Measurements from ENCODE around the gene ATP13A4. TPM values are rescaled to one million over a fixed set of nuclear protein-coding genes. Genes with fewer than 3 reads are reported as not detected.

Gene ATP13A4
- total RNA-seq, 2 donors from 2014 or later, result 7.9 to 14.3 TPM

DNA sequence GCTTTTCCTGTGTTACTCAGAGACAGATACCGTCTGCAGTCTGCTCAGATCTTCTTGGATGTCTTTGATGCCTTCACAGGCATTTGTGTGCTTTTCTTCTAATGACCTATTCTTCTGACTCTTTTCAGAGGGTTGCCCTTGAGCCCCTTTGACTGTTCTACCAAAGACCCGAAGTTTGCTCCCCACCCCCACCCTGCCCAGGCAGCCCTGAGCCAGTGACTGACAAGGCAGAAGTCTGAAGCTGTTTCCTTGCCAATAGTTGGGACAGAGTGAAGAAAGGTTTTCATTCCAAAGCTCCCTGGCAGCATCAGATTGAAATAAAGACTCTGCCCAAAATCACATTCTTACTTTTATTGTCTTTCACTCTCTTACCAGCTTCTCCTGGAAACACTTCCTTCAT, 167.1 kb downstream of the ATP13A4 start:
- Histone ChIP-seq H3K4me1 (no peaks in the 10 kb centered on the region), H3K36me3 (replicated peaks in 1 of 2; ENCODE audit: insufficient read depth in 1 of 2, low read depth in 2 of 2) (no peaks in the 10 kb centered on the region), H3K9me3 (no peaks in the 10 kb centered on the region), H3K4me3 (no peak overlapping the region), H3K27ac (no peak overlapping the region), H3K27me3 (no peaks in the 10 kb centered on the region)
- ATAC-seq (no peak), DNase-seq (no peak)
- no peak for TF ChIP-seq POLR2A (IDR thresholded peaks at IDR 0.05)
- intact Hi-C loops (cut with DNase I), result no loop called here
- WGBS, 2 donors, result 17 to 34% methylated on average over 2 of the region's 2 CpGs

DNA sequence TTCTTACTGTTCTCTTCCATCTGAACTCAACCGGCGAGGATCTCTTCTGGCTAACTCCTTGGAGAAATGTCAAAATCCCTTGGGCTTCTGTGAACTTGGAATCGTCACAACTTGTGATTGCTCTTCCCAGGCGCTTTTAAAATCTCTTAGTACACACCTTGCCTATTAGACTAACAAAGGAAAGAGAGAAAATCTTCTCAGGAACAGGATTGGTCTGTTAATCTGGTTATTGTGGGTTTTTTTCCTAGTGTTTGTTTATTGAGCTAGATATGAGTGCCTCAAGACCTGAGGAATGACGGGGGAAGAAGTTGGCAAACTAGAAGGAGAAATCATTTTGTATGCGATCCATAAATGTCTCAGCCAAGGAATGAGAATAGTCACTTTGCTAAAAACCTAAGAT, 176.0 kb downstream of the ATP13A4 start, which contains the start of gene ATP13A5:
ATP13A5 (minus strand) TSS at position 48 of the 400 bp plus-strand sequence; CDS start at position 20, 28 bp downstream.
- WGBS, 2 donors, result 39 to 47% methylated on average over 6 of the region's 6 CpGs
- TF ChIP-seq, protein P1, sequence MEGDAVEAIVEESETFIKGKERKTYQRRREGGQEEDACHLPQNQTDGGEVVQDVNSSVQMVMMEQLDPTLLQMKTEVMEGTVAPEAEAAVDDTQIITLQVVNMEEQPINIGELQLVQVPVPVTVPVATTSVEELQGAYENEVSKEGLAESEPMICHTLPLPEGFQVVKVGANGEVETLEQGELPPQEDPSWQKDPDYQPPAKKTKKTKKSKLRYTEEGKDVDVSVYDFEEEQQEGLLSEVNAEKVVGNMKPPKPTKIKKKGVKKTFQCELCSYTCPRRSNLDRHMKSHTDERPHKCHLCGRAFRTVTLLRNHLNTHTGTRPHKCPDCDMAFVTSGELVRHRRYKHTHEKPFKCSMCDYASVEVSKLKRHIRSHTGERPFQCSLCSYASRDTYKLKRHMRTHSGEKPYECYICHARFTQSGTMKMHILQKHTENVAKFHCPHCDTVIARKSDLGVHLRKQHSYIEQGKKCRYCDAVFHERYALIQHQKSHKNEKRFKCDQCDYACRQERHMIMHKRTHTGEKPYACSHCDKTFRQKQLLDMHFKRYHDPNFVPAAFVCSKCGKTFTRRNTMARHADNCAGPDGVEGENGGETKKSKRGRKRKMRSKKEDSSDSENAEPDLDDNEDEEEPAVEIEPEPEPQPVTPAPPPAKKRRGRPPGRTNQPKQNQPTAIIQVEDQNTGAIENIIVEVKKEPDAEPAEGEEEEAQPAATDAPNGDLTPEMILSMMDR (IDR thresholded peaks at IDR 0.05), result no peak
- TF ChIP-seq POLR2A (IDR thresholded peaks at IDR 0.05), result no peak
- no peaks in the 10 kb centered on the region for H3K9me3 ChIP-seq
- H3K27me3 ChIP-seq, result no peaks in the 10 kb centered on the region
- no peak for ATAC-seq
- intact Hi-C loops (cut with DNase I), result no loop called here
- DNase-seq, result no peak
- H3K27ac ChIP-seq, result no peak within 1 kb of the TSS
- no peak within 1 kb of the TSS for H3K4me3 ChIP-seq
- H3K4me1 ChIP-seq, result no peaks in the 10 kb centered on the region
- no peaks in the 10 kb centered on the region for H3K36me3 ChIP-seq (replicated peaks in 1 of 2; ENCODE audit: insufficient read depth in 1 of 2, low read depth in 2 of 2)

DNA sequence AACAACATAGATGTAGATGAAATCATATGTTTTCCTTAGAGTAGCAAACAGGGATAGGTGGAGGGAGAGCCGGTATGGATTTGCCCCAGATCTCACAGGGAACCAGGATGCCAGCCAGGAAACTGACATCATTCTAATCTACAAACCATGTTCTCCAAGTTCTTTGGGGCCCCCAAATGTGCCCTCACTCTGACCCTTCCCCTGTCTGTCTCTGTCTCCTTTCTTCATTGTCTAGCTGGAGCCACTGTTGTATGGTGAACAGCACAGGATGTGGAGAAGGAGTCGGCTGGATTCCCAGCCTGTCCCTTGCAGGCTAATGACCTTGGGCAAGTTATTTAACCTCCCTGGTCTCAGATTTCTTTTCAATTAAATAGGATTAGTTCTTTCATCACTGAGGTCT, 177.1 kb downstream of the ATP13A4 start:
- Histone ChIP-seq H3K9me3 (no peaks in the 10 kb centered on the region), H3K4me1 (no peaks in the 10 kb centered on the region), H3K27ac (no peak overlapping the region), H3K36me3 (replicated peaks in 1 of 2; ENCODE audit: insufficient read depth in 1 of 2, low read depth in 2 of 2) (no peaks in the 10 kb centered on the region), H3K27me3 (no peaks in the 10 kb centered on the region), H3K4me3 (no peak overlapping the region)
- no peak for TF ChIP-seq POLR2A (IDR thresholded peaks at IDR 0.05)
- TF ChIP-seq, protein P1 (IDR thresholded peaks at IDR 0.05), result no peak
- no peak for DNase-seq
- WGBS, 2 donors, result 39 to 40% methylated on average over 2 of the region's 2 CpGs
- intact Hi-C loops (cut with DNase I), result no loop called here
- no peak for ATAC-seq

DNA sequence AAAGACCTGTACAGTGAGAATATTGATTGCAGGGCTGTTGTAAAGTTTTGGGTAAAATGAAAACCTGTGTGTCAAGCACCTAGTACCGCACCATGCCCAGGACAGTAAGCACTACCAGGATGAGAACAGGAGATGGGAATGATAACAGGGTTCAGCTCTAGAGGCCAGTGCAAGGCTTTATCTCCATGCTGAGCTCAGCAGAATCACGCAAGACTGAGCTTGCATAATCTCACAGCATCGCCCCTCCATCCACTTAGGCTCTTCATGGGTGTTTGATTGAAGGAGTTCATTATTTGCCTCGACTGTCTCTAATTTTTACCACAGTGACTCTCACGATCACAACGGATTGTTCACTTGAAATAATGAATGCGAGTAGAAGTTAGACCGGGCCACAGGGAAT, 179.1 kb downstream of the ATP13A4 start:
- no peak for DNase-seq
- no peak overlapping the region for H3K4me3 ChIP-seq
- intact Hi-C loops (cut with DNase I), result no loop called here
- no peak for TF ChIP-seq POLR2A (IDR thresholded peaks at IDR 0.05)
- TF ChIP-seq, protein P1 (IDR thresholded peaks at IDR 0.05), result no peak
- H3K36me3 ChIP-seq (replicated peaks in 1 of 2; ENCODE audit: insufficient read depth in 1 of 2, low read depth in 2 of 2), result no peaks in the 10 kb centered on the region
- WGBS, 2 donors, result 81 to 82% methylated on average over 8 of the region's 8 CpGs
- H3K9me3 ChIP-seq, result no peaks in the 10 kb centered on the region
- no peak overlapping the region for H3K27ac ChIP-seq
- no peak for ATAC-seq
- no peaks in the 10 kb centered on the region for H3K4me1 ChIP-seq
- no peaks in the 10 kb centered on the region for H3K27me3 ChIP-seq

DNA sequence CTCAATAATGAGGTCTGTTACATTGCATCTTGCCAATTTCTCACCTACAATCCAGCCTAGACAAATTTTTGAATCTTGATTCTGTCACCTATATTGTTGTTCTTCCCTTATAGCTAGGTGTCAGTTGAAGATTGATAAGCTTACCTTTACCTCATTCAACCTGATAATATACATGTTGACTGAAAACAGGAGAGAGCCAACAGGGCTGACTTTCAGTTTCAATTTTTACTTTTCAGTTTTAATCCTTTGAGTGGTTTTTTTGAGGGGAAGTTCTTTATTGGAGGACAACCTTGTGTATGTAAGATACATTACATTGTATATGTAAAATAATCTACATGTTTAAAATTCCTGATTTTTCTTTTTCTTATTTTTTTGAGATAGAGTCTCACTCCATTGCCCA, 181.9 kb downstream of the ATP13A4 start:
- intact Hi-C loops (cut with DNase I), result no loop called here
- TF ChIP-seq, protein P1 (IDR thresholded peaks at IDR 0.05), result no peak
- H3K9me3 ChIP-seq, result no peaks in the 10 kb centered on the region
- H3K27me3 ChIP-seq, result no peaks in the 10 kb centered on the region
- H3K36me3 ChIP-seq (replicated peaks in 1 of 2; ENCODE audit: insufficient read depth in 1 of 2, low read depth in 2 of 2), result no peaks in the 10 kb centered on the region
- no peak overlapping the region for H3K4me3 ChIP-seq
- H3K4me1 ChIP-seq, result no peaks in the 10 kb centered on the region
- DNase-seq (no peak), ATAC-seq (no peak)
- H3K27ac ChIP-seq, result no peak overlapping the region
